HG03039 (cell line): ENCODE measurements around the gene MDFI.

Experiments
- ATAC-seq: cut with Tn5 transposase; IDR thresholded peaks from one replicate; pipeline ENCODE4 v1.9.1; 2021; ENCODE audit warnings: mild to moderate bottlenecking, moderate library complexity; ENCODE audit not compliant: unreplicated experiment

Gene MDFI

GRCh38 chr6:41684311-41685180, 46.3 kb downstream of the MDFI start:
- no peak for ATAC-seq

GRCh38 chr6:41685641-41686380, 47.5 kb downstream of the MDFI start:
- ATAC-seq: no peak

- ATAC-seq: no peak
These were observed 49.4 kb downstream of the MDFI start for GRCh38 chr6:41687501-41688175.

GRCh38 chr6:41688256-41688965, 50.1 kb downstream of the MDFI start:
- no peak for ATAC-seq

DNA sequence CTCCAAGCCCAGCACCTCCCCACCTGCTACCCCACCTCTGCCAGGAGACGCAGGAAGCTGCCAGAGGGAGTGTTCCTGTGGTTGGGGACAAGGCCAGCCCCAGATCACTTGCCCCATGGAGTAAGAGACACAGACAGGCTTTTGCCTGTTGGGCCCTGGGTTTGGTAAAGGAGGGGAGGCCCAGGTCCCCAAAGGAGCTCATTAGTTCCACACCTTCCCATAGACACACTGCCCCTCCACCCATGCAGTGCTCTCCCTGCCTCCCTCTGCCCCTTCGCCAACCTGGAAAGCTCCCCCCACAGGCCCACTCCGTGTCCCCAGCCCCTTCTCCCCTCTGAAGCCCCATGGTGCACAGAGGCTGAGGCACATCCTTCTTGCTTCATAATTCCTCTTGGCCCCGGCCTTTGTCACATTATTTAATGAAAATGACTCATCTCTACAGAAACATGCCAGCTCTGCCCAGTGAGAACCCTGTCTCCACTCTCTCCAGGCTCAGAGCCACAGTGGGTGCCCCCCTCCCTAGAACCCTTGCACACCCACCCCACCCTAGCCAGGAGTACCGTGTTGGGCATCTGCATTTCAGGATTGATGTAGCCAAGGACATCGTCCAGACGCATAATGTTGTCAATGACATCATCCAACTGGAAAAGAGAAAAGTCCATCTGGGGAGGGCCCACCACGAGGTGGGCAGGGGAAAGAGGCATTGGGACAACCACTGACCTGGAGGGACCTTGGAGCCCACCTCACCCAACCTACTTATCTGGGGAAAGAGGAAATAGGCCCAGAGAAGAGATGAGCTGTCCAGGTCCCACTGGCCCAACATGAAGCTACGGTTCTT, 51.1 kb downstream of the MDFI start:
- no peak for ATAC-seq

DNA sequence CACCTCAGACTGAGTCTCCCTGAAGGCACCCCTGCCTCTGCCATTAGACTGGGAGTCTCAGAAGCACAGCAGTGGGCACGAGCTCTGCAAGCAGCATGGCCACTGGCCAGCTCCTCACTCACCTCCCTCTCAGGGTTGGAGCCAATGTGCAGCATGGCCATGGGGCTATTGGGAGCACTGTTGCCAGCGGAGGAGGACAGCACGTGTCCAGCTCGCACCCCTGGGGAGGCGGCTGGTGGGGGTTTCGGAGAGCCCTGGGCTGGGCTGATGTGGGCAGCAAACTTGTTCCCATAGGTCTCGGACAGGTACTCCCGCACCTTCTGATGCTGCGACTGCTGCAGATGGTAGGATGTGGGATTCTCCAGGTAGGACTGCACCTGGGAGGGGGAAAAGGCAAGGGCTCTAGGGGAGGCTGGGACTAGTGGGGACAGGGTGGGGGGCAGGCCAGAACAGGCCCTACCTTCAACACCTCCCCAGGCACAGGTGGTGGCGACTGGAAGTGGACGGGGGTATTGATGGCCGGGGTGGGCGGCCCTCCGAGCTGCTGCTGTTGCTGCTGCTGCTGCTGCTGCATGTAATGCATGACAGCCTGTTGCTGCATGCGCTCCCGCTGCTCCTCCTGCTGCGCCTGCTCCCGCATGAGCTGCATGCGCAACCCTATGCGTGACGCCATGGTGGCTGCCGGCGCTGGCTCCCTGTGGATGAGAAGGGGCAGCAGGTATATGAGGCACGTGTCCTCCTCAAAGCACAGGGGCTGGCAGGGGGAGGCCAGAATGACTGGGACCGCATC, 52.5 kb downstream of the MDFI start:
- ATAC-seq: no peak

DNA sequence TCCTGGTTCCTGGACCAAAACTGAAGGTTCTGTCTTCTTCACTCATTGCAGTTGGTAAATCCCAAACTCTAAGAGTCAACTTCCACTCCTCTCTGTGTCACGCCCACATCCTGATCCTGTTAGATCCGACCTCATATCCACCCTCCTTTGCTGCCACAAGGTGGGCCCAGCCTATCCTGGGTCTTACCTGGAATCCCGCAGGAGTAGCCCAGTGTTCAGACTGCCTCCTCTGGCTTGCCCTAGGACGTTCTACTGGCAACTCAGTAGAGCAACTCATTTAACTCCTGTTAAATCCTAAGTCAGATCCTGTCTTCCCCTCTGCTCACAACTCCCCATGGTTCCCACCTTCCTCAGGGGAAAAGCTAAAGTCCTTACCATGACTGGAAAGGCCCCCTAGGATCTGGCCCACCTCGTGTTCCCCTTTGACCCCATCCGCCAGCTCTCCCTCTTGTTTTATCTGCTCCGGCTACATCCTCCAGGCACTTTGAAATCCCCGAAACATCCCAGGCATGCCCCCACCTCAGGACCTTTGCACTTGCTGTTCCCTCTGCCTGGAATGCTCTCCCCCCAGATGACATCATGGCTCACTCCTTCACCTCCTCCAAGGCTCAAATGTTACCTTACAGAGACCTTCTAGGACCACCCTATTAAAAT, 53.3 kb downstream of the MDFI start:
- ATAC-seq: no peak

DNA sequence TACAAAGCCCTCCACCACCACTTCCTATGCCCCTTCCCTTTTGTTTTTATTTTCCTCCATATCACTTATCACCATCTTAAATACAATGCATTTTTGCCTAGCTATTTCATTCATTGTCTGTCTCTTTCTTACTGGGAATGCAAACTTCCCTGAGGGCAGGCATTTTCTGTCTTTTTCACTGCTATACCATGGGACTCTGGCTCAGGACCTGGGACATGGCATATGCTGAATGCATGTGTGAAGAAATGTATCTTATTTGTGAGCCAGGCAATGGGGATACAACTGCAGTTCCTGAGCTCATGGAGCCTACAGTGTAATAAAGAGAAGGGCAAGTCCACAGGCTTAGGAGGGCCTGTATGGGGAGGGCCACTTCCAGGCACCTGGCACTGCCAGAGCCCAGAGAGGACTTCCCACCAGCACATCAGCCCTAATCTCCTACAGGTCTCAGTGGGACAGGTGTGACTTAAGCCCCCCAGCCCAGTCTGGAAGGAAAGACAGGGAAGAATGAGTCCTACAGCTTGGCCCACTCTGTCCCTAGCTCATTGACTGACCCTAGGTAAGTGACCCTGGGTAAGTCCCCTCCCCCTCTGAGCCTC, 53.9 kb downstream of the MDFI start:
- ATAC-seq: no peak

- no peak for ATAC-seq
These were observed 54.5 kb downstream of the MDFI start for GRCh38 chr6:41692730-41693129.

- ATAC-seq: no peak
These were observed 55.3 kb downstream of the MDFI start for GRCh38 chr6:41693281-41694240.

- ATAC-seq: no peak
These were observed 56.7 kb downstream of the MDFI start for GRCh38 chr6:41694815-41695526.

DNA sequence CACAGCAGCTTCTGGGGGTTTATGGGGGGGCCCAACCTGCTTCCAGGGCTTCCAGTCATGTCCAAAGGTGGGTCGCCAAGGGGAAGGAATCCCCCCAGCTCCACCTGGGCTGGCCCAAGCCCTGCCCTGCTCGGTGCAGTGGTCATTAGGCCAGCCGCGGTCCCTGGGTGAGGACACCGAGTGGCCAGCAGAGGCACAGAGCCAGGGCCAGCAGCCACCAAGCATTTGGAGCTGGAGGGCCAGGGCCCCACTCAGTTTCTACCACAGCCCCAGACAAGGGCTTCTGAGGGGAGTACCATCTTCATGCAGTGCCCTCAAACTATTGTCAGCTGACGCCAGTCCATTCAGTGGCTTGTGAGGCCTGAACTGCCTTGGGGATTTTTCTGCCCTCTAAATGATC, 57.6 kb downstream of the MDFI start:
- no peak for ATAC-seq

DNA sequence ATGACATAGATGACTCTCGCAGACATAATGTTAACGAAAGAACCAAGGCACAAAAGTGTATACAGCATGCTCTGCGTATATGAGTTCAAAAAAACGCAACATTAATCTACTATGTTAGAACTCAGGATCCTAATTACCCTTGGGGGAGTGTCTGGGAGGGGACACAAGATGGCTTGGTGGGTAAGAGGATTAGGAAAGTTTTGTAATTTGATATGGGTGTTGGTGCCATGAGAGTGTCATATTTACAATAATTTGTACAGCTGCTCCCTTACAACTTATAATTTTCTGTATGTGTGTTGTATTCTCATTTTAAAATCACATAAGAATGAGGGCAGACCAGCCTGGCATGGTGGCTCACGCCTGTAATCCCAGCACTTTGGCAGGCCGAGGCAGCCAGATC, 58.5 kb downstream of the MDFI start:
- no peak for ATAC-seq

GRCh38 chr6:41697861-41698781, 59.9 kb downstream of the MDFI start:
- no peak for ATAC-seq

DNA sequence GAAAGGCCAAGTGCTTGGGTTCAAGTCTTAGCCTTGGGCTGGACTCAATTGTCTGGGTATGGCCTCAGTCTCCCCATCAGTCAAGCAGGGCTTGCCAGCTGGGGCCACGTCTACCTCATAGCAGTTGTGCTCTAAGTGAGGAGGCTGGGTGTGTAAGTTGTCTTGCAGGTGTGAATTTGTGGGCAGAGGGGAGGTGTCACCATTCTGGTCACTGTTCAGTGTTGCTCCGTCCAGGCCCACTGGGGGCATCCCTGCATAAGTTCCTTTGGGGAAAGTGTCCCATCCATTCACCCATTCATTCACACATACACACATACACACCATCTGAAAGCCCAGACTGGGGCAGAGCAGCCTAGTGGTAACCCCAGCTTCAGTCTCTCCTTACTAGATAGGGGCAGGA, 60.8 kb downstream of the MDFI start:
- ATAC-seq: no peak
